Measurements from ENCODE around the gene THSD4. TPM values are rescaled to one million over a fixed set of nuclear protein-coding genes. Genes with fewer than 3 reads are reported as not detected.

THSD4 gene
- total and polyA plus RNA-seq, 2 of the 8 experiments (the other 6 are each of a cell fraction or from before 2014, with no cell fraction given), result 2.5 to 6.2 TPM

GRCh38 chr15:71807691-71808091 lies 692.4 kb downstream of the THSD4 start:
- DNase-seq (ENCODE audit: low read depth in 1 of 2, low spot score in 2 of 2) (peak in 1 of 2 experiments; percentile 61), FAIRE-seq (no peak)
- Histone ChIP-seq H2BK5ac (ENCODE audit: low read depth, low read length) (peak overlapping the region; percentile 93; the same call in 1 of the 2 replicates), H4K8ac (ENCODE audit: extremely low read depth, insufficient read depth, low read length) (no peak overlapping the region), H3K36me3 (ENCODE audit: control insufficient read depth in 2 of 4, insufficient read depth in 4 of 4, low read length in 3 of 4) (no peaks in the 10 kb centered on the region), H3K4me2 (ENCODE audit: insufficient read depth in 1 of 2, low read depth in 2 of 2, low read length in 2 of 2) (peak overlapping the region; percentile 59 to 63), H3K18ac (ENCODE audit: extremely low read depth, low read length) (peak overlapping the region; percentile 90), H3K14ac (ENCODE audit: insufficient read length) (no peak overlapping the region), H2BK15ac (ENCODE audit: low read length) (peak overlapping the region; percentile 99), H3K79me1 (ENCODE audit: low read depth, low read length) (no peaks in the 10 kb centered on the region), H2BK120ac (replicated peaks; ENCODE audit: low read depth, low read length) (no peak overlapping the region), H3K9me3 (ENCODE audit: insufficient read depth in 2 of 2, low read depth in 1 of 2, low read length in 1 of 2) (no peaks in the 10 kb centered on the region), H3K23me2 (ENCODE audit: low read depth, low read length) (peaks cover 4% of the 10 kb centered on the region; the same call in 1 of the 2 replicates), H3K23ac (ENCODE audit: insufficient read length) (no peak overlapping the region), H3K4me3 (ENCODE audit: extremely low read depth in 1 of 4, insufficient read depth in 2 of 4, low read depth in 3 of 4, low read length in 4 of 4) (peak overlapping the region in 2 of 4 experiments; percentile 26 to 51; a peak in 3 of 8 replicates), H3K4ac (replicated peaks; ENCODE audit: insufficient read length, low read depth, low read length) (no peak overlapping the region), H3K27ac (ENCODE audit: low read depth, low read length) (no peak overlapping the region), H3K79me2 (ENCODE audit: control insufficient read depth in 1 of 2, insufficient read depth in 2 of 2, low read length in 2 of 2) (no peaks in the 10 kb centered on the region), H4K91ac (replicated peaks; ENCODE audit: insufficient read length, low read length) (peak overlapping the region; percentile 26), H3K56ac (replicated peaks; ENCODE audit: insufficient read length, low read depth, low read length) (no peak overlapping the region), H4K5ac (ENCODE audit: insufficient read length, low read depth, low read length) (no peak overlapping the region), H2AFZ (ENCODE audit: low read length) (no peak overlapping the region), H3K27me3 (replicated peaks in 1 of 4; ENCODE audit: control insufficient read depth in 3 of 4, extremely low read depth in 1 of 4, insufficient read depth in 3 of 4, low read length in 3 of 4) (no peaks in the 10 kb centered on the region), H3K4me1 (replicated peaks in 1 of 4; ENCODE audit: control insufficient read depth in 3 of 4, insufficient read depth in 4 of 4, low read length in 3 of 4) (peaks cover 8 to 29% (median 22%) of the 10 kb centered on the region in 4 experiments), H4K20me1 (replicated peaks in 1 of 2; ENCODE audit: control insufficient read depth in 1 of 2, insufficient read depth in 2 of 2, low read length in 2 of 2) (no peaks in the 10 kb centered on the region), H2AK5ac (ENCODE audit: low read depth, low read length) (peak overlapping the region; percentile 100), H2BK20ac (ENCODE audit: low read length) (peak overlapping the region; percentile 100), H3K9ac (replicated peaks in 1 of 4; ENCODE audit: extremely low read depth in 1 of 4, low read depth in 3 of 4, low read length in 3 of 4) (no peak overlapping the region; a peak in 1 of 7 replicates), H2BK12ac (ENCODE audit: low read depth, low read length) (peak overlapping the region; percentile 99)
- POLR2A ChIA-PET (ENCODE audit: partially characterized antibody), result interaction anchor here (0.6 to 1.3 kb wide), 3 partner anchors 21 to 353 kb away, joined by 3 read pairs; no protein-coding TSS in a partner anchor
- CTCF ChIA-PET (ENCODE audit: partially characterized antibody), result interaction anchor here (0.9 to 2.2 kb wide), 5 partner anchors 20 to 64 kb away, joined by 4 to 8 read pairs (median 5); no protein-coding TSS in a partner anchor
- 22% methylated on average over 4 of the region's 4 CpGs; no CpG with 5 or more reads in 1 of the 2 experiments for WGBS, 2 experiments (ENCODE audit: extremely low coverage in 1 of 2, insufficient coverage in 1 of 2, insufficient read length in 1 of 2, insufficient replicate concordance in 2 of 2, low coverage in 1 of 2, low lambda C conversion rate in 2 of 2, missing lambda C conversion rate in 1 of 2)
- peak; percentile 70; the same call in 1 of the 2 replicates for TF ChIP-seq KDM1A (IDR thresholded peaks at IDR 0.05; ENCODE audit: borderline replicate concordance, low read length)
- TF ChIP-seq SP4 (IDR thresholded peaks at IDR 0.05; ENCODE audit: low read length), result no peak
- TF ChIP-seq BRCA1 (IDR thresholded peaks at IDR 0.05; ENCODE audit: low read depth, low read length), result no peak
- 0 out of 2 replicates have a peak, but pooled peaks have one; percentile 24 for TF ChIP-seq MAX (IDR thresholded peaks at IDR 0.05)

Measured in H1 (cell line).